HepG2 (cell line): ENCODE results near the gene NIPAL3. TPM values are rescaled to one million over a fixed set of nuclear protein-coding genes. Genes with fewer than 3 reads are reported as not detected.

Source experiments
- ATAC-seq: fragments of 200-7000 bp; cut with Tn5 transposase; 3 replicates; pipeline ENCODE4 v1.9.1; 2020; ENCODE audit warnings: mild to moderate bottlenecking, moderate library complexity
- BruUV-seq: library from RNA; stranded (reverse); fragments of 400-500 nt; replicated peaks from 2 replicates; lab custom pipeline; 2021; lab: Mats Ljungman, UMichigan
- CTCF ChIA-PET: fragments of 300-600 bp; formaldehyde crosslinking; extraction: SDS; loops from one replicate; lab custom pipeline; 2021; ENCODE audit warnings: low total read pairs, inconsistent platforms, low intra/inter-chr PET ratio; lab: Yijun Ruan, JAX
- POLR2A ChIA-PET: fragments of 350-600 bp; sonication (Branson Sonifier 250); formaldehyde crosslinking; loops from one replicate; lab custom pipeline; 2020; ENCODE audit warnings: antibody characterized with exemption, inconsistent platforms; lab: Yijun Ruan, JAX
- DNase-seq: peaks from one replicate; pipeline ENCODE4 v3.0.0-alpha.2; 2015; ENCODE audit warnings: low spot score
- FAIRE-seq: peaks from 3 replicates; lab custom pipeline; 2011; peaks lifted over from hg19 to GRCh38; lab: Jason Lieb, UNC
- H2AFZ ChIP-seq: one replicate; pipeline ENCODE4 v1.6.1; 2011; ENCODE audit warnings: low read length, inconsistent platforms
- H3K27ac ChIP-seq: fragments of 300-600 bp; 3 replicates; pipeline ENCODE4 v1.8.0; 2011; ENCODE audit warnings: mixed run types, mild to moderate bottlenecking, mixed read lengths, low read length, inconsistent platforms; ENCODE audit not compliant: insufficient read depth; ENCODE audit errors: extremely low read length
- H3K27me3 ChIP-seq, 2 experiments: fragments of 200-600 bp in 1 of 2; 2 replicates in 1 of 2; 3 replicates in 1 of 2; pipeline versions ENCODE4 v1.6.0 to v1.8.0; 2011; ENCODE audit warnings: low read length in 2 of 2, mild to moderate bottlenecking in 2 of 2, moderate library complexity in 2 of 2, inconsistent platforms in 1 of 2; ENCODE audit not compliant: insufficient read depth in 2 of 2, control insufficient read depth in 1 of 2
- H3K36me3 ChIP-seq, 2 experiments: fragments of 200-600 bp in 1 of 2; replicated peaks in 1 of 2; 2 replicates in 1 of 2; 3 replicates in 1 of 2; pipeline versions ENCODE4 v1.5.1 to v1.8.0; 2011; ENCODE audit warnings: low read length in 2 of 2, inconsistent platforms in 1 of 2; ENCODE audit not compliant: insufficient read depth in 2 of 2, control insufficient read depth in 1 of 2
- H3K4me1 ChIP-seq: 2 replicates; pipeline ENCODE4 v1.5.1; 2012; ENCODE audit warnings: low read length, inconsistent platforms; ENCODE audit not compliant: insufficient read depth
- H3K4me2 ChIP-seq: 2 replicates; pipeline ENCODE4 v1.6.0; 2011; ENCODE audit warnings: low read depth, low read length, inconsistent platforms
- H3K4me3 ChIP-seq, 3 experiments: fragments of 200-600 bp in 1 of 3; sonication (generic), shearing (Covaris generic) in 1 of 3; replicated peaks in 1 of 3; 2 replicates each; pipeline ENCODE4 v1.5.1; 2011 to 2016; ENCODE audit warnings: low read length in 3 of 3, inconsistent platforms in 2 of 3, low read depth in 2 of 3, mild to moderate bottlenecking in 2 of 3, control low read depth in 1 of 3, mixed read lengths in 1 of 3; ENCODE audit not compliant: insufficient read depth in 1 of 3
- H3K79me2 ChIP-seq: one replicate; pipeline ENCODE4 v1.6.1; 2011; ENCODE audit warnings: low read length, inconsistent platforms; ENCODE audit not compliant: insufficient read depth
- H3K9ac ChIP-seq: 2 replicates; pipeline ENCODE4 v1.6.0; 2011; ENCODE audit warnings: mild to moderate bottlenecking, low read depth, low read length, inconsistent platforms; ENCODE audit not compliant: insufficient read depth
- H3K9me3 ChIP-seq: 2 replicates; pipeline ENCODE4 v1.5.1; 2012; ENCODE audit warnings: mild to moderate bottlenecking, low read length
- H4K20me1 ChIP-seq: 2 replicates; pipeline ENCODE4 v1.6.0; 2011; ENCODE audit warnings: inconsistent platforms, mild to moderate bottlenecking, low read length, moderate library complexity; ENCODE audit not compliant: insufficient read depth
- IRF1 ChIP-seq: sonication (generic); formaldehyde crosslinking; IDR thresholded peaks from 2 replicates; pipeline ENCODE4 v1.4.0; 2020; ENCODE audit warnings: low read depth, mild to moderate bottlenecking, missing genetic modification reagents
- MIXL1 ChIP-seq: IDR thresholded peaks from 2 replicates; pipeline ENCODE4 v1.6.1; 2016
- PATZ1 ChIP-seq: sonication (generic); formaldehyde crosslinking; IDR thresholded peaks from 2 replicates; pipeline ENCODE4 v1.4.0; 2020; ENCODE audit warnings: missing genetic modification reagents
- PAXIP1 ChIP-seq: sonication (generic); formaldehyde crosslinking; conservative IDR thresholded peaks from 2 replicates; pipeline ENCODE4 v1.4.0; 2020; ENCODE audit warnings: mild to moderate bottlenecking, missing genetic modification reagents, moderate library complexity
- RORA ChIP-seq: sonication (generic); formaldehyde crosslinking; IDR thresholded peaks from 2 replicates; pipeline ENCODE4 v1.5.0; 2020; ENCODE audit warnings: mild to moderate bottlenecking, missing genetic modification reagents, moderate library complexity
- SOX13 ChIP-seq, 3 experiments: fragments of 450-650 bp in 1 of 3; sonication (generic) in 1 of 3; formaldehyde crosslinking in 1 of 3; IDR thresholded peaks in 2 of 3; conservative IDR thresholded peaks in 1 of 3; 2 replicates each; pipeline versions ENCODE4 v1.5.0 to v1.6.1; 2016 to 2020; ENCODE audit warnings: antibody characterized with exemption in 1 of 3, mild to moderate bottlenecking in 1 of 3, missing compliant biosample characterization in 1 of 3, missing genetic modification reagents in 1 of 3, moderate library complexity in 1 of 3
- SPEN ChIP-seq: sonication (generic); formaldehyde crosslinking; IDR thresholded peaks from 2 replicates; pipeline ENCODE4 v1.5.1; 2020; ENCODE audit warnings: low read depth, mild to moderate bottlenecking, missing genetic modification reagents
- TBL1XR1 ChIP-seq: fragments of 150-350 bp; IDR thresholded peaks from 2 replicates; pipeline ENCODE4 v1.6.1; 2014; ENCODE audit warnings: borderline replicate concordance, low read length; ENCODE audit not compliant: partially characterized antibody
- ZNF670 ChIP-seq: sonication (generic); formaldehyde crosslinking; IDR thresholded peaks from 2 replicates; pipeline ENCODE4 v1.8.0; 2022; ENCODE audit warnings: mild to moderate bottlenecking, missing genetic modification reagents, borderline replicate concordance
- ZNF678 ChIP-seq: sonication (generic); formaldehyde crosslinking; IDR thresholded peaks from 2 replicates; pipeline ENCODE4 v1.4.0; 2020; ENCODE audit warnings: mild to moderate bottlenecking, missing genetic modification reagents
- ZXDC ChIP-seq: sonication (generic); formaldehyde crosslinking; IDR thresholded peaks from 2 replicates; pipeline ENCODE4 v1.5.0; 2020; ENCODE audit warnings: mild to moderate bottlenecking, missing genetic modification reagents
- WGBS: methylation state at CpG from one replicate; pipeline ENCODE4 v1.1.6; 2017; ENCODE audit warnings: low lambda C conversion rate; 5-methylcytosine and 5-hydroxymethylcytosine counted together
- in situ Hi-C: cut with HindIII; loops from 2 replicates; pipeline ENCODE4 v1.10.0; 2017; ENCODE audit warnings: low pct_unique_long_range_greater_than_20kb; ENCODE audit not compliant: extremely low pct_ligation_motif_present
- intact Hi-C: fragments of 100-400 bp; cut with micrococcal nuclease; formaldehyde crosslinking; loops from one replicate; pipeline ENCODE4 v1.10.0; 2022; ENCODE audit not compliant: unreplicated experiment
- polyA plus RNA-seq, 8 experiments: library from polyadenylated mRNA; depleted of rRNA in 3 of 8; stranded (reverse) in 7 of 8; unstranded in 1 of 8; fragments of >200 nt; fragmentation: Illumina TruSeq in 4 of 8; extraction: Trizol in 4 of 8; gene quantifications; 2 replicates each; pipeline versions ENCODE4 v1.2.1 to v1.2.3, GENCODE V29; 2011 to 2016; ENCODE audit warnings: low read depth in 4 of 8, missing spikeins in 1 of 8, mixed read lengths in 1 of 8; ENCODE audit not compliant: insufficient read depth in 1 of 8
- total RNA-seq, 5 experiments: library from RNA; depleted of rRNA; stranded (reverse); fragments of >200 nt; fragmentation: Illumina TruSeq; extraction: Trizol; gene quantifications; 2 replicates each; pipeline ENCODE4 v1.2.3, GENCODE V29; 2016; ENCODE audit warnings: low read depth in 1 of 5

Gene NIPAL3
- total and polyA plus RNA-seq, 2 of the 13 experiments (the other 11 are each of a cell fraction or from before 2014, with no cell fraction given) = 5.6 to 8.6 TPM

GRCh38 chr1:24502065-24502708 lies 86.6 kb downstream of the NIPAL3 start:
- Histone ChIP-seq H4K20me1 (no peaks in the 10 kb centered on the region), H3K36me3 (no peaks in the 10 kb centered on the region), H3K79me2 (peaks cover 10% of the 10 kb centered on the region), H3K27ac (peak overlapping the region; percentile 93), H3K9ac (peak overlapping the region; percentile 79), H3K27me3 (no peaks in the 10 kb centered on the region; a peak in 1 of 5 replicates), H2AFZ (peak overlapping the region; percentile 5), H3K4me2 (peak overlapping the region; percentile 100), H3K9me3 (no peaks in the 10 kb centered on the region), H3K4me3 (peak overlapping the region; percentile 71 to 84 (median 79)), H3K4me1 (peaks cover 44% of the 10 kb centered on the region)
- CTCF ChIA-PET = no interaction called here
- intact Hi-C loops = loop anchor here (5.0 to 10.0 kb wide), 2 partner anchors 55 to 87 kb away; partner anchors contain the start of genes NCMAP, NIPAL3 and STPG1
- POLR2A ChIA-PET = interaction anchor here (0.5 to 1.9 kb wide), 14 partner anchors 10 to 359 kb away, joined by 3 to 11 read pairs (median 4); partner anchors contain the start of genes IL22RA1 and NIPAL3
- in situ Hi-C loops = no loop called here
- ATAC-seq = peak; percentile 86
- peak; percentile 78 for DNase-seq
- WGBS = under 1% methylated on average over 15 of the region's 39 CpGs
- BruUV-seq = TSS peak; percentile 85
- FAIRE-seq = no peak
- TF ChIP-seq ZNF670 (CRISPR knock-in tag) (0 out of 2 replicates have a peak, but pooled peaks have one; percentile 46), SOX13 (IDR thresholded peaks at IDR 0.05) (no peak), SOX13 (CRISPR knock-in tag; conservative IDR thresholded peaks at IDR 0.05 in 1 of 2, IDR thresholded peaks at IDR 0.05 in 1 of 2) (no peak), MIXL1 (CRISPR knock-in tag) (no peak), SPEN (CRISPR knock-in tag) (no peak), PAXIP1 (CRISPR knock-in tag) (peak; percentile 70), ZXDC (CRISPR knock-in tag) (no peak), PATZ1 (CRISPR knock-in tag) (peak; percentile 49; the same call in 1 of the 2 replicates), RORA (no peak), TBL1XR1 (no peak), ZNF678 (CRISPR knock-in tag) (no peak), IRF1 (no peak)
